ENCODE results near the gene TPD52L3.

Gene TPD52L3

GRCh38 chr9:6328103-6328502 lies at the start of gene TPD52L3:
TSS of gene TPD52L3 (plus strand) at chr9:6328375. CDS start at chr9:6328596, 221 bp downstream.
- DNase-seq, result no peak

- no peak for DNase-seq
Measured at GRCh38 chr9:6301858-6302257, 26.3 kb upstream of the TPD52L3 start.

- no peak for DNase-seq
Measured at GRCh38 chr9:6302417-6302816, 25.8 kb upstream of the TPD52L3 start.

GRCh38 chr9:6304232-6304631 lies 23.9 kb upstream of the TPD52L3 start:
- DNase-seq, result no peak

GRCh38 chr9:6305954-6306563 lies 22.1 kb upstream of the TPD52L3 start:
- DNase-seq, result peak; percentile 9

GRCh38 chr9:6307551-6308096 lies 20.6 kb upstream of the TPD52L3 start:
- DNase-seq, result no peak

GRCh38 chr9:6330958-6331634 lies 2.9 kb downstream of the TPD52L3 start:
- DNase-seq, result no peak

GRCh38 chr9:6334305-6334704 lies 6.1 kb downstream of the TPD52L3 start:
- DNase-seq, result no peak

- DNase-seq, result no peak
Measured at GRCh38 chr9:6348766-6349165, 20.6 kb downstream of the TPD52L3 start.

GRCh38 chr9:6351737-6352136 lies 23.6 kb downstream of the TPD52L3 start:
- DNase-seq, result no peak

GRCh38 chr9:6354072-6354686 lies 26.0 kb downstream of the TPD52L3 start:
- DNase-seq, result peak; percentile 65

- peak; percentile 43 for DNase-seq
Measured at GRCh38 chr9:6355728-6356127, 27.6 kb downstream of the TPD52L3 start.

- DNase-seq, result no peak
Measured at GRCh38 chr9:6356441-6356840, 28.3 kb downstream of the TPD52L3 start.

GRCh38 chr9:6356904-6357303 lies 28.7 kb downstream of the TPD52L3 start:
- no peak for DNase-seq

- no peak for DNase-seq
Measured at GRCh38 chr9:6367128-6367890, 39.1 kb downstream of the TPD52L3 start.

GRCh38 chr9:6368831-6369230 lies 40.7 kb downstream of the TPD52L3 start:
- no peak for DNase-seq
